Amniotic epithelial cell (primary cell): ENCODE results near the gene SVIL.
"Not testable (repeated sequence)": the region's sequence is repeated elsewhere in the genome, so short reads cannot be mapped to it uniquely, and the experiment has no call there.

ENCODE experiments used
- DNase-seq: peaks from one replicate; pipeline ENCODE4 v3.0.0-alpha.2; 2010; ENCODE audit warnings: low read depth

Gene SVIL

DNA sequence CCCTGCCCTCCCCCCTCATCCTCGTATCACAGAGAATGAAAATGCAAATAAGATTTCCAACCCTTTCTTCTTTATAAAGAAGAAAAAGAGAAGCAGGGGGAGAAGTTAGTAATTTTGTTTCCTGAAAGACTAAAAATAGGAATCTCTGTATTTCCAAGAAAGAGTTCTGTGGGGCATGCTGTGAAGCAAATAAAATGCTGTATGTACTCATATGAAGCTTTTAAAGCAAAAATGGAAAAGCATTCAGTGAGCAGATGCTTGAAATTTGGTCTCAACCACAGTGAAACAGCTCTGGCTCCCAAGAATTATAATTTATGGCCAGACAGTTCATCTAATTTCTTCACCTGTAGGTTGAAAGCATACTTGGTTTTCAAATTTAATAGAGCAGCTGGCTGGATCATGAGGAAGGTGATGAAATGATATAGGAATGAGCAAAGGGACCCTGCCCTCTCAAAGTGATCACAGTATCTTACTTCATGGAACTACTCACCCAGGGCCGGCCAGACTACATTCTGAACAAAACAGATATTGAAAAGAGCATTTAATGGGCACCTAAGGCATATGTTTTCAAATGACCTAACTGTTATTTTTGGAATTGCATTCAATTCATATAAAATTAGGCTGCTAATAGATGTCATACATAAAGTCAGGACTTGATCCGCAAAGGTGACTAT lies 31.4 kb downstream of the SVIL start:
- no peak for DNase-seq

DNA sequence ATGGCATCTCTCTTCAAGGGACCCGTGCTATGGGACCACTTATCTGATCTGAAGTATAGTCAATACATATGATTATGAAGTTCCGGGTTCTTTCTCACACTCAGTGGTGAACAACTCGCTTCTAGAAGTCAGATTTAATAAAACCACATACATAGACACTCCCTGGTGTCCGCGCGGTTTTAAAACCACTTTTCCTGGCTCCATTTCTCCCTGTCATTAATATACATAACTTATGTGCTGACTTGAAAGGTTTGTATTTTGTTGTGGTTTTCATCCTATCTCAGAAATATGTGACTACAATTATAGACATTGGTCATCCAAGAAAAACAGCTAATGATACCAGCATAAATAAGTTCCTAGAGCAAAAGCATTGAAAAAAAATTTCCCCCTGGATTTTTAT lies 34.0 kb downstream of the SVIL start:
- no peak for DNase-seq

DNA sequence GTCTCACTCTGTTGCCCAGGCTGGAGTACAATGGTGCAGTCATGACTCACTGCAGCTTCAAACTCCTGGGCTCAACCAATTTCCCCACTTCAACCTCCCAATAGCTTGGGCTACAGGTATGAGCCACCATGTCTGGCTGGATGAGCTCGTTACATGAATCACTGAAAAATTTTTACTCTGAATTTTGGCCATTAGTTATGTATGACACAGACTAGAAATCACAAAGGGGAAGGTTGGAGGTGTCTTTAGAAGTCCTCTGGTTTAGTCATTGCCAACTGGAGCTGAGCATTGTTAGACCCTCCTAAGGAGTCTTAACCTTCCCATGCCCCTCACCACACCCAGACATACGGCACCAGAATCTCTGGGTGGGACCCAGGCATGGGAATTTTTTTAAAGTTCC lies 34.7 kb downstream of the SVIL start:
- no peak for DNase-seq

DNA sequence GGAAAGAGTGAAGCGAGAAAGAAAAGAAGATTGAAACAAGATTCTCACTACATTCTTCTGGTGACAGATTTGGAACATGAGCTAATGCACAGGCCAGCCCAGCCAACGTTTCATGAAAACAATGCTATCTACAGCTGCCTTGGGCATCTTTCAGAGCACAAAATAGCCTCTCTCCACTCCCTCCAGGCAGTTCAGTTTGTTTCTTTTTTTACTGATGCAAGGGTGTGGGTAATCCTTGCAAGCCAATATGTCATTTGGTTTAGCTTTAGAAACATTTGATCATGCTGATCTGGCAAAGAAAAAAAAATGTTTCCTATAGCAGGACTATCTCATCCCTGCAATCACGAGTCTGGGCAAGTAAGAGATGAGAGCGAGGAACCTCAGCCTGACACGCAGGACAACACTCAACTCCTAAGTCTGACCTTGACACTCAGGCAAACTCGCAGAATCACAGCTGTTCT lies 35.9 kb downstream of the SVIL start:
- DNase-seq, result no peak

DNA sequence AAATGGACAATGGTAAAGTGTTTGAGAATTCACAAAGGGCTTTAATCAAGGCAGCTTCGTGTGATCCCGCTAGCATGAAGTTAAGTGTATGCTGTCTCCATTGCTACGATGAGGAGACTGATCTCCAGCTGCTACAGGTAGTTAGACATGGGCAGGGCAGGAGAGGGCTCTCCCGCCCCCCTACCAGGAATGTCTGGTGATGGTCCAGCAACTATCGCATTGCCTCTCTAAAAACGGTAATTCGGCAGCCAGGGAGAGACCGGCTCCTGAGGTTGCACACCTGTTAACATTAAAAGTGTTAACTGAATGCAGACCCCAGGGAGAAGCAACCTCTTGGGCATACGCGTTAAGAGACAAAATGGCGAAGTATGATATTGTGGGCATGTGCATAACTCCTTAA lies 37.9 kb downstream of the SVIL start:
- DNase-seq, result no peak

DNA sequence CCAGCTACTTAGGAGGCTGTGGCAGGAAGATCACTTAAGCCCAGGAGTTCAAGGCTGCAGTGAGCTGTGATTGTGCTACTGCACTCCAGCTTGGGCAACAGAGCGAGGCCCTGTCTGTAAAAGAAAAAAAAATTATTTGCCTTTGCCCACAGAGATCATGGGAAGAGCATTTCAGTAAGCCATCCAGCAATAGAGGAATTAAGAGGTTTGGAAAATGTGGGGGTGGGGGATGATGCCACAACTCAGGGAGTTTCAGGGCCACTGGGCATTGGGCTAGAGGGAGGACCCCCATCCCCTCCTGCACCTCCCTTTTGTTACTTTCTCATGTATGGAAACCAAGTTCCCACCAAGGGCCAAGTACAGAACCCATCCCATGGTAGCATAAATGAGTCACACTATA lies 38.4 kb downstream of the SVIL start:
- no peak for DNase-seq

DNA sequence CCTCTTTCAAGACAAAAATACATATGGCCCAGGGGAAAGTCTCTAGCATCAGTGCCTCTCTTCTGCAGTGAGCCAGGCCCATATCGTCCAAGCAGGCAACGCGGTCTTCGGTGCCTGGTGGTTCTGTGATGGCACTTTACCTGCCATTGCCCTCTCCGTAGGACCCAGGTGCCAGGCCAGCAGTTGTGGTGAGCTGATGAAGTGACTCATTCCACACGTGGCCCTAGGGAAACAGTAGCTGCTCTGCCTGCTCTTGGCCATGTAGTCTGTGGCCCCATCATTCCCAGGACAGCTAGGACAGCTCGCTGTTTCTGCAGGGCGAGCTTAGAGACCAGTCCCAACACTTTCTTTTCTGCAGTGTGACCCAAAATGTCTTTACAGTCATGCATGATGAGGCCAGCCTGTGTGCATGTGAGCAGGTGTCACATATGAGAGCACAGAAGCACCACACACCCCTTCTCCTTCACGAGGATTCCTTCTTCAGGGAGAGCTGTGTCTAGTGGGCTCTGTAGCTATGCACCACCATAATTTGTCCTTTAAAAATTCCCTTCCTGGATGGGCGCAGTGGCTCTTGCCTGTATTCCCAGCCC lies 39.0 kb downstream of the SVIL start:
- no peak for DNase-seq

DNA sequence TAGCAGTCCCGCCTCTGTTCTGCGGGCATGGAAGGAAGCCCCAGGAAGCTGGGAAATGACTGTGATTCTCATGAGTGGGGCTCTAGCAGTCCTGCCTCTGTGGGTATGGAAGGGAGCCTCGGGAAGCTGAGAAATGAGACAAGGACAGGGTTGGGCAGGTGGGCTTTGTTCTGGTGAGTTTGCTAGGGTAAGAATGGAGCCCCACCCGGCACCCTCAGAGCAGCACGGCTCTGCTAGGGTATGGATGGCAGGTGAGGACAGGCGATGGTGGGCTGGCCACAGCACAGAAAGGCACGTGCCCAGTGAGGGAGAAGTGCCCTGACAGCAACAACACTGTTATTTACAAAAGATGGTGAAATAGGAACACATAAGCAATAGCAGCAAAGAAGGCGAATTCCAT lies 39.6 kb downstream of the SVIL start:
- DNase-seq, result no peak

DNA sequence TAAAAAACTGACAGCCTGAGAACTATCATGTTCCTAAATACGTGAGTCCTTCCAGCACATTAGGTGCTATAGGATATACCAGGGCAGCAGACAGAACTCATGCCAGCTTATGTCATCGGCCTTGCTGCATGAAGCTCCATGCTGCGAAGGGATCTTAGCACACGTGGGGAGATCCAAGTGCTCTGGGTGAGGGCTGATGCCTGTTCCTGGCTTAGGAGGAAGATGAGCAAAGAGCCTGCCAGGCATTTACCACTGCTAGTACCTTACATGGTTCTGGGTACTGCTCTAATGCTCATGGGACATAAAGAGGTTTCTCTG lies 43.2 kb downstream of the SVIL start:
- no peak for DNase-seq

DNA sequence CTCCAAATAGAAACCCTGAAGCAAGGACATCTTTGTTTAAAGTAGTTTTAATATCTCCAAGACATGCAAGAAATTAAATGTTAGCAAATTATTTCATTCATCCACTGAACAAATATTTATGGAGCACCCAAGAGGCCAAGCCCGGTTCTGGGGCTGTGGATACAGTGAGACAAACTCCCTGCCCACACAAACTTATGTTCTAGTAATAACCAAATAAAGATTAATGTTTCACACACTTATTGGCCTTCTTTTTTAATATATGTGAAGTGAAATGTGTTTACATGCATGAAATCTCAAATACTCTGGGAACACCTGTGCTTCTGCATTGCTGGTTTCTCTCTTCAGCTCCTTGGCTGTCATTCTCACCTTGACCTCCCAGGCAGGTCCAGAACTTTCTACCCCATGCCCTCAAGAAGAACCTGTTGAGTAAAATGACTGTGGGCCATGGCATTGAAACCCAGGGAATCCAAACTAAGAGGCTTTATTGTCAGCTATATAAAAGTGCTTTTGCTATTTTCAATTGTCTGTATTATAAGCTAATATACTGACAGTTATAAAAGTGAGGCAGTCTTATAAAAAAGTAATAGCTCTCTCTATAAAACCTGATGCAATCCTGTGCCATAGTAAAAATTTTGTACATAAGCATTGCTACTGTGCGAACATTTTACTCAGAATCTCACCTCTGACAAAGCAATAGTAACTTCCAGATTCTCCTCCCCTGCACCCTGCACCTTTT lies 43.7 kb downstream of the SVIL start:
- DNase-seq, result no peak

DNA sequence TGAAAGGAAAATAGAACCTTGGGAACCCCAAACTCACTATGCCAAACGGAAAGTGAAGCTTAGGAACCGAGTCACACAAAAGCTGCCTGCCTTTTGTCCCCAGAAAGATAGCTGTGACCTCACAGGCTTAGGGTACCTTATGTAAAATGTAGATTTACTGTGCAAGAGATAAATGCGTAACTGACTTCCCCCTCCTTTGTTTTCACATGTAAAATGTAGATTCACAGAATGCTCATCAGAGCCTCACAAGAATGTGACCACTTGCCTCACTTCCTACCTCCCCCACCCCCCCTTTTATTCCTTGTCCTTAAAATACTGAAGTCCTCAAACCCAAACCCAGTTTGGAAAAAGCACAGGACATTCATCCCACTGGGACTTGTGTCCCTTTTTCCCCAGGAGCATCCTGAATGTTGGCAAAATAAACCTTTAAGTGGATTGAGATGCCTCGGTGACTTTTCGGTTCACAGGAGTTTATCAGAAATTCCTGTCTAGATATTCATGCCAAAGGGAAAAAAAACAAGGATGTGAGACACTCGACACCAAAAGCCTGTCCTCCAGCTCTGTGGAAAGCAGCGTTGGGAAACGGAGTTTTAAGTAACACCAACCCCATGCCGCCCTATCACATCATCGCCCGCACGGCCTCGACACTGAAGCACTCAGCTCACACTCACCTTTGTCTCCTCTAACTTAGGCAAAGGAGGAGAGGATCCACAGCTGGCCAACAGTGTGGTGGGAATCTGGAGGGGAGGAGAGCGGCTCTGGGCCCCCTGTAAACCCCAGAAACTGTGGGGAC lies 45.9 kb downstream of the SVIL start:
- DNase-seq, result peak; percentile 72

DNA sequence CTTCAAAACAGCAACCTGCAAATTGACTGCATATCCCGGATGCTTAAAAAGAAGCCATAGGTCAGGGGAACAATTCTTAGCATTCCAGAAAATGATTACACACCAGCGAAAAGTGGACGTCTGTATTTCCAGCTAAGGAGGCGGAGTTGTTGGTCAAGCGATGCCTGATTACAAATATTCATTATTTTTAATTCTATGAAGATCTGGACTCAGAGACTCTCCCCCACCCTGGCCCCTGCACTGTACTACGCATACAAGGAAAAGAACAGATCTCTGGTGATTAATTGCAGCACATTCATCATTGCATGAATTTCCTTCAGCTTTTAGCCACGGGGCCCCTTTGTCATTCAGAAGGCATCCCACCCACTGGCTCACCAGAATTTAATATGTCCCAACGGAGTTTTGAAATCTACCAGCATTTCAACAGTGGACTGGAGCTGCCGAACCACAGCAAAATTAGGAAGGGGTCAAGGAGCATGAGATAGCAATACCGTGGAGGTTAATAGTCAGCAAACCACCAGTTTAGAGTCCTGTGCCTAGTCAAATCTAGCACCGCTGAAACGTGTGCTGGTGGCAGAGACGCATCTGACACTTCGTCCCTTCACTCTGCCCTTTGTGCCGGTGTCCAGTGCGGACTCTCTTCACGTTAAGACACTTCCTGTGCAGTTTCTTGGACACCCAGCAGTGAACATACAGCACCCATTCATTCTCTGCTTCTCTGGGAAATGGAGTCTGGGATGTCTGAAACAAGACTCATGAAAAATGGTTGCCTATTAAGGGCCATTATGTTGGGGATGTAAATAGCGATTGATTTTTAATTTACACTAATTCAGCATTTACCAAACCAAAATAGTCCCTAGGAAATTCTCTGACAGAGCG lies 46.8 kb downstream of the SVIL start:
- DNase-seq, result peak; percentile 79

DNA sequence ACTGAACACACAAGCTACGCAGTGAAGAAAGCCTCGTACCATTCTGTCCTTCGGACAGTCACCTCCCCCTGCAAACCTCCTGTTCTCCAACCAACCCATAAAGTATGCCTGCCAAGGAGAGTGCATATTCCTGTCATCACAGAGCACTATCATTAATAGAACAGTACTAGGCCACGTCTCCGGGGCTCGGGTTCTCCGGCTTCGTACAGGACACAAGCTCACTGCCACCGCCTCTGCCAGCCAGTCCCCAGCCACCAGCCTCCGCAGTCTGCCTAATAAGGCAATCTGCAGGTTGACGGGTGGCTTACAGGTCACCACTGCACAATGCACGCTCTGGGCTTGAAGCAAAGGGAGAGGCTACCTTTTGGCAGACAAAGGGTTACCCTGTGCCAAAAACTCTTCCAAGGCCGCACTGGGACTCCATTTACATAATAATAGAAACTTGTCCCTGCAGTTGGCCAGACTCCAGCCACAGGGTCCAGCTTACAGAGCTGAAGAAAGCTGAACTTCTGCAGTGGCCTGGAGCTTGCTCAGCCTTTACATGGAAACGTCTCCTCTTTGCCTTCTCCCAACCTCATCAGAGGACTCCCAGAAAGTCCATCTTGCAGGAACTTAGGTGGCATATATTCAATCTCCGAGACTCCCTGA lies 47.5 kb downstream of the SVIL start:
- DNase-seq, result not testable (repeated sequence)

DNA sequence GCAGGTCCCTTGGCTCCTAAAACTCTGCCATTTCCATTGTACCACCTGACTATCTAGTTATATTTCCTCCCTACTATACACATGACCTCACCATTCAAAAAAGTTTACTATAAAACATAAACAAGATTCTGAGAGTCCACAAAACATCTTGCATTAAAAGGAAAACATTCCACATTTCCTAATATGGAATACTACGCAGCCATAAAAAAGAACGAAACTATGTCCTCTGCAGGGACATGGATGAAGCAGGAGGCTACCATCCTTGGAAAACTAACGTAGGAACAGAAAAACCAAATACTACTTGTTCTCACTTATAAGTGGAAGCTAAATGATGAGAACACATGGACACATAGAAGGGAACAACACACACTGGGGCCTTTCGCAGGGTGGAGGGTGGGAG lies 48.3 kb downstream of the SVIL start:
- DNase-seq, result no peak

DNA sequence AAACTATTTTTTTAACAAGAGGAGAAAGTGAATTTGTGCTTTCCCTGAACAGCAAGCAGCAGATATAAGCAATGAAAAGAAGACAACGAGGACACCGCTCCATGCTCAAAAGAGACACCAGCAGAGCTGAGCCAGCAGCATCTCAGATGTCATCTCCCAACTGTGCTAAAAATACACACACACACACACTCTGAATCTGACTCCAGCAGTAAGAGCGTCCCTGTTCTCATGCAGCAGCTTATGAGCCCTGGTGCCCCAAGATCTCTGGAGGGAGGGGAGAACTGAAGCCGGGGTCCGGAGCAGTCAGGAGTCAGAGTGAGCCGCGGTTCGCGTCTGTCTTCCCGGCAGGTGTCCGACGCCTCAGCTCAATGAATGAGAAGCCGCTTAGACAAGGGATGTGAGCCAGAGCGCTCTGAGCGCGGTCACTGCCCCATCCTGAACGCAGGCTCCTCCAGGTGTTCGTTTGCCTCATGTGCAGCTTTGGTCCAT lies 49.2 kb downstream of the SVIL start:
- no peak for DNase-seq

DNA sequence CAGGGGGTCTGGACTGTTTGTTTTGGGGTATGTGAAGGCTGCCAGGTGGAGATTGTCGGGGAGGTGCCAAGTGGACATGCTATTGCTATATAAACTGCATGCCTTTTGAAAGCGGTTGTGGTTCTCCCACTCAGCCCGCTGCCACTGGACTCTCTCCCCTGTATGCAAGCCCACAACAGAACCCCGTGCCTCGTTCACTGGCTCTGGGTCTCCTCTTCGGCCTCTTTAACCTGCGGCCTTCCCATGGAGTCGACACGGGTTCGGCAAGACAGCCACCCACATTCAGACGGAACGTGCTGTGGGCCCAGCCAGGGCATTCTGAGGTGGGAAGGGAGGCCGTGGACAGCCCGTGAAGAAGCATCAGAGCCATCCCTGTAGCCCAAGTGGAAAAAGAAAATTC lies 50.3 kb downstream of the SVIL start:
- no peak for DNase-seq

DNA sequence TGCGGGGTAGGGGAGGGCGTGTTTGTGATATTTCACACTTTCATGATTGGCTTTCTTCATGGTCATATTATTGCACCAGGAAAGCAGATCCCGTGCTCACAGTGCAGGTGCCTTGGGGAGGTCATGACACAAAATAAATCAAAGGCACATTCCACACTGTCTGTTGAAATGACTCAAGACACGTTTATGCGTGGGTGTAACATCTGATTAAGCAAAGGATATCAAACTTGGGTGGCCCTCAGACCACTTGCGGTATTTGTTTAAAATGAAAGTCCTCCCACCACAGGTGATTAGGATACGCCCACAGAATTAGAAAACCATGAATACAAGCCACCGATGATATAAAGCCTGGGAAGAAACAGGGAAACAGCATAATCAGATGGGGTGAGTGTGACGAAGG lies 51.1 kb downstream of the SVIL start:
- peak; percentile 65 for DNase-seq

DNA sequence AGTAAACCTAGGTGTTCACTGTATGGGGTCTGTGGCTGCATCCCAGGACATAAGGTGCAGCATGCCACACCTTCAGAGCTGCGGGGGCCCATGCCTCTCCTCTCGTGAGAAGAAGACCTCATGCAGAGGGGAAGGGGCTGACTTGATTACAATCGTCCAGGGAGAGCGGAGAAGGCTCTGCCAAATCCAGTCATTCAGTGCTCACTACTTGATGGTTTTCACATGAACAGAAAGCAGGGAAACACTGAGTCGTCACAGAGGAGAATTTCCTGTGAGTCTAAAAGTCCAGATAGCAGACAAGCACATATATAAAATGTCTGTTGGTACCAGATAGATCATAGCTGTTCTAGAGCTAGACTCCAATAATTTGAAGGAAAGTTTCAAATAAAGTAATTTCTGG lies 52.0 kb downstream of the SVIL start:
- DNase-seq, result not testable (repeated sequence)

DNA sequence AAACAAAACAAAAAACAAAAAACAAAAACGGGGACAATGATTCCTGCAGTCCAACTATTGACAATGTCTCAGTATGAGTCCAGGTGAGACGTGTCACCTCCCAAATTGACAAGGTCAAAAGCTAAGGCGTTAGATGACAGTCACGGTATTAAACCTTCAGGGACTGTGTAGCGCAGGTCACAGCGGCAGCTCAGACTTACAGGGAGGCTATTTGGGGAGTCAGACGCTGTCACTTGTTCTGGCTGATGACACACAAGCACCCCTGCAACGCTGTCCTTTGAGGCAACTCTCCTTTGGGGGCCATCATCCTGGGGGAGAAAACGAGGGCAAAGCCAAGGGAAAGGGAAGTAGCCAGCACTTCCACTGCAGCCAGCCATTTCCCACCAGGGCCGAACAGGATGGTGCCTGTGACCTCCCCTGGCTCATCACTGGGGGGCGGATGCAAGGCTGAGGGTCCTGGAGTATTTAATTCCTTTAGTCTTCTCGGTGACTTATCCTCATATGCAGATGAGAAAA lies 55.3 kb downstream of the SVIL start:
- DNase-seq, result no peak

DNA sequence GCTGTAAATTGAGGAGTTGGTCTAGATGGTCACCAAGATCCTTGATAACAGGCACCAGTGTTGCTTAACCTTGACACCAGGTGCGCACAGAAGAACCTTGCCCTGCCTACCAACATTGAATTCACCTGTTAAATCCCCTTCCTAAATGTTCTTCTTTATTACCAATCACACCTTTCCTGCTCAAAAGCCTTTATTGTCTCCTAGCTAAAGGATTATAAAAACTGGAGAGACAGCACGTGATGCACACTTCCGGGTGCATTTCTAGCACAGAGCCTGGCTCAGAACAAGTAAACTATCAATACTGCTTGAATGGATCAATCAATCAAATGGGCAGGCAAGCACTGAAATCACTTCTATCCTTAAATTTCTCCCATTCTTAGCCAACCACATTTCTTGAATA lies 56.3 kb downstream of the SVIL start:
- no peak for DNase-seq

DNA sequence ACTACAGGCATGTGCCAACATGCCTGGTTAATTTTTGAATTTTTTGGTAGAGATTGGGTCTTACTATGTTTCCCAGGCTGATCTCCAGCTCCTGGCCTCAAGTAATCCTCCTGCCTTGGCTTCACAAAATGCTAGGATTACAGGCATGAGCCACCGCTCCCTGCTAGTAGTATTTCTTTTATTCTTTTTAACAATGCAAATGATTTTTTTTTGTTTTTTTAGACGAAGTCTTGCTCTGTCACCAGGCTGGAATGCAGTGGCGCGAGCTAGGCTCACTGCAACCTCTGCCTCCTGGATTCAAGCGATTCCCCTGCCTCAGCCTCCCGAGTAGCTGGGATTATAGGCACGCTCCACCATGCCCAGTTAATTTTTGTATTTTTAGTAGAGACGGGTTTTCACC lies 58.1 kb downstream of the SVIL start:
- no peak for DNase-seq
